HG03521 (cell line): ENCODE results near the gene RAD23A.
"Not testable (repeated sequence)": the region's sequence is repeated elsewhere in the genome, so short reads cannot be mapped to it uniquely, and the experiment has no call there.

Experiments
- ATAC-seq: cut with Tn5 transposase; IDR thresholded peaks from one replicate; pipeline ENCODE4 v1.9.1; 2021; ENCODE audit warnings: mild to moderate bottlenecking, moderate library complexity; ENCODE audit not compliant: unreplicated experiment

RAD23A gene

GRCh38 chr19:12945479-12946091 is at the start of gene RAD23A:
RAD23A (plus strand) TSS chr19:12945862; CDS start chr19:12945949, 87 bp downstream.
- peak; percentile 75 for ATAC-seq

GRCh38 chr19:12896460-12896859 is 49.2 kb upstream of the RAD23A start:
- ATAC-seq: no peak

- peak; percentile 58 for ATAC-seq
These were observed 45.7 kb upstream of the RAD23A start for GRCh38 chr19:12899891-12900518.

GRCh38 chr19:12907166-12907565 is 38.5 kb upstream of the RAD23A start:
- ATAC-seq: no peak

GRCh38 chr19:12912571-12912970 is 33.1 kb upstream of the RAD23A start:
- ATAC-seq: no peak

- no peak for ATAC-seq
These were observed 32.6 kb upstream of the RAD23A start for GRCh38 chr19:12913011-12913561.

- ATAC-seq: no peak
These were observed 31.6 kb upstream of the RAD23A start for GRCh38 chr19:12913851-12914690.

GRCh38 chr19:12915860-12916259 is 29.8 kb upstream of the RAD23A start:
- not testable (repeated sequence) for ATAC-seq

GRCh38 chr19:12918253-12918652 is 27.4 kb upstream of the RAD23A start:
- no peak for ATAC-seq

GRCh38 chr19:12921047-12921446 is 24.6 kb upstream of the RAD23A start:
- no peak for ATAC-seq

GRCh38 chr19:12922959-12923358 is 22.7 kb upstream of the RAD23A start:
- ATAC-seq: no peak

- ATAC-seq: no peak
These were observed 20.9 kb upstream of the RAD23A start for GRCh38 chr19:12924621-12925310.

GRCh38 chr19:12930002-12930645 is 15.5 kb upstream of the RAD23A start:
- ATAC-seq: no peak

GRCh38 chr19:12932392-12933286 is 13.0 kb upstream of the RAD23A start:
- no peak for ATAC-seq

- ATAC-seq: no peak
These were observed 12.2 kb upstream of the RAD23A start, which contains the start of gene FARSA for GRCh38 chr19:12933287-12934072. FARSA (minus strand) TSS chr19:12933711; CDS start chr19:12933696, 15 bp downstream.

- no peak for ATAC-seq
These were observed 10.6 kb upstream of the RAD23A start for GRCh38 chr19:12935071-12935470.

GRCh38 chr19:12936582-12936981 is 9.1 kb upstream of the RAD23A start:
- ATAC-seq: no peak

GRCh38 chr19:12937093-12937926 is 8.4 kb upstream of the RAD23A start:
- ATAC-seq: no peak
